ENCODE results near the gene DCANP1.
"Not testable (repeated sequence)": the region's sequence is repeated elsewhere in the genome, so short reads cannot be mapped to it uniquely, and the experiment has no call there.

The DCANP1 gene

GRCh38 chr5:135447298-135447929 is at the start of gene DCANP1:
Gene DCANP1, minus strand, starts transcription at chr5:135447348. Its CDS starts 240 bp downstream, at chr5:135447108.
- in situ Hi-C loops (cut with MboI; ENCODE audit: low sequenced_read_pairs, unreplicated experiment) = no loop called here
- TF ChIP-seq CTCF (IDR thresholded peaks at IDR 0.05; ENCODE audit: borderline replicate concordance, control extremely low read depth, extremely low read depth, insufficient read depth, missing control alignments) = no peak
- DNase-seq (ENCODE audit: low spot score) = no peak

- DNase-seq (ENCODE audit: low spot score); in situ Hi-C loops (cut with MboI; ENCODE audit: low sequenced_read_pairs, unreplicated experiment): not testable (repeated sequence)
Measured at GRCh38 chr5:135495531-135495930, 48.4 kb upstream of the DCANP1 start.

- in situ Hi-C loops (cut with MboI; ENCODE audit: low sequenced_read_pairs, unreplicated experiment) = no loop called here
Measured at GRCh38 chr5:135494196-135494595, 47.0 kb upstream of the DCANP1 start.

GRCh38 chr5:135493406-135494180 is 46.4 kb upstream of the DCANP1 start:
- no peak for DNase-seq (ENCODE audit: low spot score)

More at GRCh38 chr5:135494196-135494595, 47.0 kb upstream of the DCANP1 start:
- DNase-seq (ENCODE audit: low spot score) = no peak
- TF ChIP-seq CTCF (IDR thresholded peaks at IDR 0.05; ENCODE audit: borderline replicate concordance, control extremely low read depth, extremely low read depth, insufficient read depth, missing control alignments) = no peak

GRCh38 chr5:135492319-135492626 is 45.1 kb upstream of the DCANP1 start:
- no peak for TF ChIP-seq CTCF (IDR thresholded peaks at IDR 0.05; ENCODE audit: borderline replicate concordance, control extremely low read depth, extremely low read depth, insufficient read depth, missing control alignments)
- in situ Hi-C loops (cut with MboI; ENCODE audit: low sequenced_read_pairs, unreplicated experiment) = no loop called here
- DNase-seq (ENCODE audit: low spot score) = no peak

More at GRCh38 chr5:135493406-135494180, 46.4 kb upstream of the DCANP1 start:
- in situ Hi-C loops (cut with MboI; ENCODE audit: low sequenced_read_pairs, unreplicated experiment) = no loop called here
- TF ChIP-seq CTCF (IDR thresholded peaks at IDR 0.05; ENCODE audit: borderline replicate concordance, control extremely low read depth, extremely low read depth, insufficient read depth, missing control alignments) = no peak

- DNase-seq (ENCODE audit: low spot score) = no peak
- in situ Hi-C loops (cut with MboI; ENCODE audit: low sequenced_read_pairs, unreplicated experiment) = no loop called here
- no peak for TF ChIP-seq CTCF (IDR thresholded peaks at IDR 0.05; ENCODE audit: borderline replicate concordance, control extremely low read depth, extremely low read depth, insufficient read depth, missing control alignments)
Measured at GRCh38 chr5:135491552-135492318, 44.6 kb upstream of the DCANP1 start.
